DND-41 (cell line): ENCODE measurements around the gene ALAS2.
"Not testable (repeated sequence)": the region's sequence is repeated elsewhere in the genome, so short reads cannot be mapped to it uniquely, and the experiment has no call there.

Source experiments
- ATAC-seq: fragments of 200-7000 bp; cut with Tn5 transposase; 3 replicates; pipeline ENCODE4 v1.9.1; 2021; ENCODE audit warnings: low read depth; ENCODE audit not compliant: insufficient read depth
- DNase-seq: peaks from one replicate; pipeline ENCODE4 v3.0.0-alpha.2; 2020
- H2AFZ ChIP-seq: 2 replicates; pipeline ENCODE4 v1.6.0; 2012; ENCODE audit warnings: low read depth, low read length
- H3K27ac ChIP-seq: 2 replicates; pipeline ENCODE4 v1.5.1; 2012; ENCODE audit warnings: low read length, inconsistent platforms
- H3K27me3 ChIP-seq: fragments of 200-600 bp; sonication (generic); 2 replicates; pipeline ENCODE4 v1.6.0; 2012; ENCODE audit warnings: low read length, mild to moderate bottlenecking, inconsistent platforms; ENCODE audit not compliant: insufficient read depth, poor library complexity
- H3K36me3 ChIP-seq: 2 replicates; pipeline ENCODE4 v1.5.1; 2012; ENCODE audit warnings: low read length, inconsistent platforms; ENCODE audit not compliant: insufficient read depth
- H3K4me1 ChIP-seq: 2 replicates; pipeline ENCODE4 v1.5.1; 2012; ENCODE audit warnings: mild to moderate bottlenecking, low read length; ENCODE audit not compliant: insufficient read depth
- H3K4me2 ChIP-seq: 2 replicates; pipeline ENCODE4 v1.6.0; 2012; ENCODE audit warnings: mild to moderate bottlenecking, moderate library complexity, low read length, inconsistent platforms; ENCODE audit not compliant: insufficient read depth
- H3K4me3 ChIP-seq, 2 experiments: fragments of 200-600 bp in 1 of 2; shearing (Covaris generic) in 1 of 2; 2 replicates each; pipeline ENCODE4 v1.5.1; 2012 to 2016; ENCODE audit warnings: inconsistent platforms in 2 of 2, low read length in 2 of 2, mild to moderate bottlenecking in 2 of 2, low read depth in 1 of 2, moderate library complexity in 1 of 2
- H3K79me2 ChIP-seq: 2 replicates; pipeline ENCODE4 v1.6.0; 2012; ENCODE audit warnings: low read length, inconsistent platforms; ENCODE audit not compliant: insufficient read depth
- H3K9ac ChIP-seq: 2 replicates; pipeline ENCODE4 v1.6.0; 2012; ENCODE audit warnings: low read depth, mild to moderate bottlenecking, inconsistent platforms, low read length, moderate library complexity
- H3K9me3 ChIP-seq: 2 replicates; pipeline ENCODE4 v1.5.1; 2012; ENCODE audit warnings: low read length, moderate library complexity, mild to moderate bottlenecking, inconsistent platforms; ENCODE audit not compliant: insufficient read depth, severe bottlenecking
- H4K20me1 ChIP-seq: 2 replicates; pipeline ENCODE4 v1.6.0; 2012; ENCODE audit warnings: low read length; ENCODE audit not compliant: insufficient read depth
- CTCF ChIP-seq: IDR thresholded peaks from 2 replicates; pipeline ENCODE4 v1.5.1; 2012; ENCODE audit warnings: borderline replicate concordance, low read length, moderate library complexity, mild to moderate bottlenecking; ENCODE audit not compliant: poor library complexity, severe bottlenecking; ENCODE audit errors: extremely low read depth
- EZH2 ChIP-seq: IDR thresholded peaks from 3 replicates; pipeline ENCODE4 v1.6.1; 2012; ENCODE audit warnings: borderline replicate concordance, low read depth, mild to moderate bottlenecking, moderate library complexity, low read length, inconsistent platforms; ENCODE audit not compliant: severe bottlenecking

ALAS2 gene

GRCh38 chrX:54994099-54994498 lies 36.7 kb downstream of the ALAS2 start, which contains the start of gene PFKFB1:
Gene PFKFB1, minus strand, starts transcription at chrX:54994188. Its CDS starts 181 bp downstream, at chrX:54994007.
- Histone ChIP-seq H3K4me1 (peaks cover 2% of the 10 kb centered on the region; the same call in 1 of the 2 replicates), H3K36me3 (no peaks in the 10 kb centered on the region), H3K9ac (no peak within 1 kb of the TSS), H2AFZ (no peak within 1 kb of the TSS), H3K79me2 (no peaks in the 10 kb centered on the region), H3K27ac (no peak within 1 kb of the TSS), H3K4me2 (no peak within 1 kb of the TSS), H3K9me3 (no peaks in the 10 kb centered on the region), H4K20me1 (no peaks in the 10 kb centered on the region), H3K27me3 (no peaks in the 10 kb centered on the region), H3K4me3 (no peak within 1 kb of the TSS)
- no peak for TF ChIP-seq EZH2
- no peak for ATAC-seq
- DNase-seq = no peak

GRCh38 chrX:54992911-54993622 lies 37.7 kb downstream of the ALAS2 start:
- no peak overlapping the region for H3K9ac ChIP-seq
- H3K9me3 ChIP-seq = no peaks in the 10 kb centered on the region
- H3K4me3 ChIP-seq = no peak overlapping the region
- H3K4me2 ChIP-seq = no peak overlapping the region
- ATAC-seq (no peak), DNase-seq (no peak)
- H3K36me3 ChIP-seq = no peaks in the 10 kb centered on the region
- H2AFZ ChIP-seq = no peak overlapping the region
- no peaks in the 10 kb centered on the region for H4K20me1 ChIP-seq
- no peaks in the 10 kb centered on the region for H3K79me2 ChIP-seq
- no peaks in the 10 kb centered on the region for H3K27me3 ChIP-seq
- H3K4me1 ChIP-seq = no peaks in the 10 kb centered on the region
- no peak overlapping the region for H3K27ac ChIP-seq
- TF ChIP-seq EZH2 = no peak
- no peak for TF ChIP-seq CTCF

GRCh38 chrX:54991706-54992105 lies 39.1 kb downstream of the ALAS2 start:
- H2AFZ ChIP-seq = no peak overlapping the region
- no peak overlapping the region for H3K4me3 ChIP-seq
- no peaks in the 10 kb centered on the region for H3K9me3 ChIP-seq
- no peak overlapping the region for H3K4me2 ChIP-seq
- DNase-seq = no peak
- no peaks in the 10 kb centered on the region for H3K4me1 ChIP-seq
- no peaks in the 10 kb centered on the region for H3K27me3 ChIP-seq
- no peaks in the 10 kb centered on the region for H4K20me1 ChIP-seq
- H3K27ac ChIP-seq = no peak overlapping the region
- H3K36me3 ChIP-seq = no peaks in the 10 kb centered on the region
- no peak for ATAC-seq
- no peak overlapping the region for H3K9ac ChIP-seq
- TF ChIP-seq CTCF (no peak), EZH2 (no peak)
- no peaks in the 10 kb centered on the region for H3K79me2 ChIP-seq

GRCh38 chrX:54983306-54983705 lies 47.5 kb downstream of the ALAS2 start:
- not testable (repeated sequence) for H3K4me3 ChIP-seq, H3K9ac ChIP-seq, H4K20me1 ChIP-seq, H3K9me3 ChIP-seq, H3K27me3 ChIP-seq, H3K27ac ChIP-seq, H3K4me1 ChIP-seq, H3K36me3 ChIP-seq, H3K79me2 ChIP-seq, ATAC-seq, DNase-seq, H3K4me2 ChIP-seq, H2AFZ ChIP-seq
